ENCODE measurements around the gene TMEM38B. TPM values are rescaled to one million over a fixed set of nuclear protein-coding genes. Genes with fewer than 3 reads are reported as not detected.

TMEM38B gene
- total and polyA plus RNA-seq, 2 experiments from 2014 or later, result 9.4 to 14.7 TPM

DNA sequence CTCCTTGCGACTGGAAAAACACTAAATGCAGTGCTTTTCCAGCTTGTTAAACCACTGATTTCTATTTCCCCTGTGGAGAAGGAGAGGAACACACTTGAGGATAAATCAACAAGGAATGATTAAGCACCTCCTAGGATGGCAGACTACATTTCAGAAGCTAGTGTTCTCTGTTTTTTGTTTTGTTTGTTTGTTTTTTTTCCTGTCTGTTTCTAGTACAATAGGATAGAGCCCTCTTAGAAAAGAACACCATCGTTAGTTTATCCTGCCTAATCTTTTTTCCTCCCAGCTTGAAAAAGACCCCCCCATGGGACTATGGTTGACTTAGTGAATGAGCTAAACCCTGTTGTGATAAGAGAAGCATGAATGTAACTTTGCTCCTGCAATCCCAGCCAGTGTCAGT is 36.0 kb upstream of the TMEM38B start:
- Mint-ChIP-seq H3K27ac (no peak overlapping the region), H3K9me3 (no peaks in the 10 kb centered on the region), H3K4me3 (no peak overlapping the region), H3K36me3 (ENCODE audit: low read depth) (no peaks in the 10 kb centered on the region), H3K27me3 (ENCODE audit: insufficient read depth, low read depth, poor library complexity) (peaks cover 25% of the 10 kb centered on the region), H3K4me1 (peaks cover 12% of the 10 kb centered on the region)
- no peaks in the 10 kb centered on the region for H3K9me2 ChIP-seq (ENCODE audit: insufficient read depth)
- no peak overlapping the region for H3K27ac ChIP-seq (ENCODE audit: low read depth)
- TF ChIP-seq EZH2 (IDR thresholded peaks at IDR 0.05; ENCODE audit: low read depth, unreplicated experiment), result no peak
- TF ChIP-seq STAT1 (IDR thresholded peaks at IDR 0.05; ENCODE audit: unreplicated experiment), result no peak
- TF ChIP-seq JUNB (IDR thresholded peaks at IDR 0.05; ENCODE audit: unreplicated experiment), result no peak
- TF ChIP-seq, protein P1, sequence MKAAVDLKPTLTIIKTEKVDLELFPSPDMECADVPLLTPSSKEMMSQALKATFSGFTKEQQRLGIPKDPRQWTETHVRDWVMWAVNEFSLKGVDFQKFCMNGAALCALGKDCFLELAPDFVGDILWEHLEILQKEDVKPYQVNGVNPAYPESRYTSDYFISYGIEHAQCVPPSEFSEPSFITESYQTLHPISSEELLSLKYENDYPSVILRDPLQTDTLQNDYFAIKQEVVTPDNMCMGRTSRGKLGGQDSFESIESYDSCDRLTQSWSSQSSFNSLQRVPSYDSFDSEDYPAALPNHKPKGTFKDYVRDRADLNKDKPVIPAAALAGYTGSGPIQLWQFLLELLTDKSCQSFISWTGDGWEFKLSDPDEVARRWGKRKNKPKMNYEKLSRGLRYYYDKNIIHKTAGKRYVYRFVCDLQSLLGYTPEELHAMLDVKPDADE (IDR thresholded peaks at IDR 0.05), result no peak
- no peak for TF ChIP-seq ZNF114 (CRISPR knock-in tag; IDR thresholded peaks at IDR 0.05)
- H3K36me3 ChIP-seq (ENCODE audit: insufficient read depth), result no peaks in the 10 kb centered on the region
- no peak for DNase-seq (ENCODE audit: low spot score)
- no peak for ATAC-seq
- H4K20me1 ChIP-seq (replicated peaks; ENCODE audit: insufficient read depth), result no peaks in the 10 kb centered on the region
- H3K4me2 ChIP-seq, result no peak overlapping the region
- H3K4me1 ChIP-seq (ENCODE audit: insufficient read depth), result peaks cover 5% of the 10 kb centered on the region
- H3K79me2 ChIP-seq (replicated peaks; ENCODE audit: insufficient read depth), result no peaks in the 10 kb centered on the region
- H3F3A ChIP-seq (replicated peaks; ENCODE audit: low read depth), result 0 out of 2 replicates have a peak, but pooled peaks cover 3% of the 10 kb centered on the region
- H2AFZ ChIP-seq, result no peak overlapping the region
- H3K4me3 ChIP-seq, result no peak overlapping the region
- H3K27me3 ChIP-seq (ENCODE audit: insufficient read depth), result peaks cover 33% of the 10 kb centered on the region

DNA sequence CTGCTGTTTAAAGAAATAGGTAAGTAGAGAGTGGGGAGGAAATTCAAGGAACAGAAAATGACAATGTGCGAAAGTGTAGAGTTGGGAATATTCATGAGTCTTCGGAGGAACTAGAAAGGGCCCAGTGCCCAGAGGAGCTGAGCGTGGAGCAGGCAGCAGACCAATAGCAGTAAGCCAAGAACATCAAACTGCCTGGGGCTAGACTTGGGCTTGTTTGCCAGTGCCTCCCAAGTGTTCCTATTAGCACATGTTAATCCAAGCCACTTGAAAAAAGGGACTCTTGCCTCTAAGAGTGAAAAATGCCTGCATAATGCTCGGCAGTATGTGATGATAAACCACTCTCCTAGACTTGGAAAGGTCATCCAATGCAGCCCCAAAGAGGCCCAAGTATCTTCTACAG is 33.3 kb upstream of the TMEM38B start:
- Histone ChIP-seq H3K4me3 (no peak overlapping the region), H3K9me2 (ENCODE audit: insufficient read depth) (no peaks in the 10 kb centered on the region), H4K20me1 (replicated peaks; ENCODE audit: insufficient read depth) (no peaks in the 10 kb centered on the region), H3K36me3 (ENCODE audit: insufficient read depth) (no peaks in the 10 kb centered on the region), H3K27me3 (ENCODE audit: insufficient read depth) (peaks cover 21% of the 10 kb centered on the region), H3K4me1 (ENCODE audit: insufficient read depth) (no peaks in the 10 kb centered on the region; the same call in 1 of the 2 replicates), H2AFZ (0 out of 2 replicates have a peak overlapping the region, but pooled peaks have one; percentile 18), H3F3A (replicated peaks; ENCODE audit: low read depth) (no peaks in the 10 kb centered on the region), H3K4me2 (no peak overlapping the region), H3K79me2 (replicated peaks; ENCODE audit: insufficient read depth) (no peaks in the 10 kb centered on the region), H3K27ac (ENCODE audit: low read depth) (no peak overlapping the region)
- H3K4me1 Mint-ChIP-seq, result peaks cover 10% of the 10 kb centered on the region; the same call in 2 of the 3 replicates
- DNase-seq (ENCODE audit: low spot score), result no peak
- no peaks in the 10 kb centered on the region for H3K36me3 Mint-ChIP-seq (ENCODE audit: low read depth)
- no peak overlapping the region for H3K4me3 Mint-ChIP-seq
- H3K27ac Mint-ChIP-seq, result no peak overlapping the region
- no peak for TF ChIP-seq NANOG (IDR thresholded peaks at IDR 0.05; ENCODE audit: borderline replicate concordance)
- no peak for TF ChIP-seq ZNF331 (CRISPR knock-in tag; IDR thresholded peaks at IDR 0.05; ENCODE audit: low read depth)
- ATAC-seq, result no peak
- H3K9me3 Mint-ChIP-seq, result no peaks in the 10 kb centered on the region
- peaks cover 19% of the 10 kb centered on the region for H3K27me3 Mint-ChIP-seq (ENCODE audit: insufficient read depth, low read depth, poor library complexity)

DNA sequence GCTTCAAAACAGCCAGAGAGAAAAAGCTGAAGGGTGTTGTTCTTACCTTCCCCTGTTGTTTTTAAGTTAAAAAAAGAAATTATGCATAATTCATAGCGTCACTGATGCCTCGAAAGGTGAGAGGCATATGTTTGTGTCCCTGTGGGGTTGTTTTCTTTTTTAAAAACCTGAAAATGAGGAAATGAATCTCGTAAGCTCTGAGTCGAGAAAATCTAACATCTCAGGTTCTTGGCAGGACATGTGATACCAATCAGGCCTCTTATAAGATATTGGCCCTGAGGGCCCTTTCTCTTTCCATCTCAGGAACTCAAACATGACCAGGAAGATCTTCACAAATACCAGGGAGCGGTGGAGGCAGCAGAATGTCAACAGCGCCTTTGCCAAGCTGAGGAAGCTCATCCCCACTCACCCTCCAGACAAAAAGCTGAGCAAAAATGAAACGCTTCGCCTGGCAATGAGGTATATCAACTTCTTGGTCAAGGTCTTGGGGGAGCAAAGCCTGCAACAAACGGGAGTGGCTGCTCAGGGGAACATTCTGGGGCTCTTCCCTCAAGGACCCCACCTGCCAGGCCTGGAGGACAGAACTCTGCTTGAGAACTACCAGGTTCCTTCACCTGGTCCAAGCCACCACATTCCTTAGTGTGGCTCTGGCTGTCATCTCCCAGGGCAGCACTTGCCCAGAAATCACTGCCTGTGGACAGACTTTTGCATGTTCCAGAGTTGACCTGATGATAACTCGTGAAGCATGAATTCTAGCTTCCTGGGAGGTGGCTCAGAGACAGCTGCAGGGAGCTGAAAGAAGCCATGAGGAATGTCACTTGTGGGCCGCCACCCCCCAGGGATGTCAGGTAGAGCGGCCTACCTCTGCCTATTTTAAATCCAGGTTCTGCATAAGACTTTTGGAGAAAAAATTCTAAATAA is 31.9 kb upstream of the TMEM38B start, which contains the start of gene TAL2:
TAL2 (plus strand) TSS at position 274 of the 921 bp plus-strand sequence; CDS start at position 314, 40 bp downstream.
- no peaks in the 10 kb centered on the region for H3K36me3 Mint-ChIP-seq (ENCODE audit: low read depth)
- no peaks in the 10 kb centered on the region for H3F3A ChIP-seq (replicated peaks; ENCODE audit: low read depth)
- H3K4me2 ChIP-seq, result no peak within 1 kb of the TSS
- no peaks in the 10 kb centered on the region for H3K79me2 ChIP-seq (replicated peaks; ENCODE audit: insufficient read depth)
- H3K36me3 ChIP-seq (ENCODE audit: insufficient read depth), result no peaks in the 10 kb centered on the region
- no peak within 1 kb of the TSS for H3K4me3 ChIP-seq
- no peaks in the 10 kb centered on the region for H4K20me1 ChIP-seq (replicated peaks; ENCODE audit: insufficient read depth)
- ATAC-seq (no peak), DNase-seq (ENCODE audit: low spot score) (no peak)
- H3K27ac Mint-ChIP-seq, result no peak within 1 kb of the TSS
- peaks cover 7% of the 10 kb centered on the region for H3K27me3 ChIP-seq (ENCODE audit: insufficient read depth)
- no peaks in the 10 kb centered on the region for H3K9me3 Mint-ChIP-seq
- no peak within 1 kb of the TSS for H2AFZ ChIP-seq
- H3K4me1 ChIP-seq (ENCODE audit: insufficient read depth), result no peaks in the 10 kb centered on the region
- H3K27me3 Mint-ChIP-seq (ENCODE audit: insufficient read depth, low read depth, poor library complexity), result peaks cover 5% of the 10 kb centered on the region
- H3K9me2 ChIP-seq (ENCODE audit: insufficient read depth), result no peaks in the 10 kb centered on the region
- H3K27ac ChIP-seq (ENCODE audit: low read depth), result no peak within 1 kb of the TSS
- H3K4me3 Mint-ChIP-seq, result no peak within 1 kb of the TSS
- H3K4me1 Mint-ChIP-seq, result peaks cover 3% of the 10 kb centered on the region; the same call in 2 of the 3 replicates
- TF ChIP-seq EZH2 (IDR thresholded peaks at IDR 0.05; ENCODE audit: low read depth, unreplicated experiment), result no peak
- no peak for TF ChIP-seq JUNB (IDR thresholded peaks at IDR 0.05; ENCODE audit: unreplicated experiment)
- TF ChIP-seq EZH2phosphoT487 (IDR thresholded peaks at IDR 0.05; ENCODE audit: unreplicated experiment), result no peak
- TF ChIP-seq, protein P2, sequence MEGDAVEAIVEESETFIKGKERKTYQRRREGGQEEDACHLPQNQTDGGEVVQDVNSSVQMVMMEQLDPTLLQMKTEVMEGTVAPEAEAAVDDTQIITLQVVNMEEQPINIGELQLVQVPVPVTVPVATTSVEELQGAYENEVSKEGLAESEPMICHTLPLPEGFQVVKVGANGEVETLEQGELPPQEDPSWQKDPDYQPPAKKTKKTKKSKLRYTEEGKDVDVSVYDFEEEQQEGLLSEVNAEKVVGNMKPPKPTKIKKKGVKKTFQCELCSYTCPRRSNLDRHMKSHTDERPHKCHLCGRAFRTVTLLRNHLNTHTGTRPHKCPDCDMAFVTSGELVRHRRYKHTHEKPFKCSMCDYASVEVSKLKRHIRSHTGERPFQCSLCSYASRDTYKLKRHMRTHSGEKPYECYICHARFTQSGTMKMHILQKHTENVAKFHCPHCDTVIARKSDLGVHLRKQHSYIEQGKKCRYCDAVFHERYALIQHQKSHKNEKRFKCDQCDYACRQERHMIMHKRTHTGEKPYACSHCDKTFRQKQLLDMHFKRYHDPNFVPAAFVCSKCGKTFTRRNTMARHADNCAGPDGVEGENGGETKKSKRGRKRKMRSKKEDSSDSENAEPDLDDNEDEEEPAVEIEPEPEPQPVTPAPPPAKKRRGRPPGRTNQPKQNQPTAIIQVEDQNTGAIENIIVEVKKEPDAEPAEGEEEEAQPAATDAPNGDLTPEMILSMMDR (conservative IDR thresholded peaks at IDR 0.05; ENCODE audit: low read depth in 2 of 2), result no peak
- TF ChIP-seq NANOG (IDR thresholded peaks at IDR 0.05; ENCODE audit: borderline replicate concordance), result no peak
- TF ChIP-seq STAT1 (IDR thresholded peaks at IDR 0.05; ENCODE audit: unreplicated experiment), result no peak
- no peak for TF ChIP-seq POLR2AphosphoS5 (IDR thresholded peaks at IDR 0.05; ENCODE audit: low read depth)
- TF ChIP-seq, protein P1 (IDR thresholded peaks at IDR 0.05), result no peak
- no peak for TF ChIP-seq ZNF331 (CRISPR knock-in tag; IDR thresholded peaks at IDR 0.05; ENCODE audit: low read depth)
- TF ChIP-seq ZNF114 (CRISPR knock-in tag; IDR thresholded peaks at IDR 0.05), result no peak

All from GM23338 (cell line).